ENCODE data around the gene CYBC1.

Gene CYBC1

DNA sequence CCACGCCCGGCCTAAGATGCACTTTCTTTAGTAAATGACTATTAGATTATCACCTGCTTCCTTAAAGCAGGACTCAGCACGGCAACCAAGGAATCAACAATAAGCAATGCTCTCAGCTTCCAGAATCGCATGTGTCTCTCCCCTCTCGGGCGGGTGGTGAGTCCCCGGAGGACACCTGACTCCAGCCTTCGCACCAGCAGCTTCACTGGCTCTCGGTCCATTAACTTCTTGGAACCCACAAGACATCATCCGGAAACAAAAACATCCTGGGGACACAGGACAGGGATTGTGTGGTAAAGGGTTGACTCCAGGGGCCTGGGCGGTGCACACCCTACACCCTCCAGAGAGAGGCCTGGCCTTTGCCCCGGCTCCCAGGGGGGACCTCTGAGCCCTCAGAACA, 56.3 kb downstream of the CYBC1 start:
- Histone ChIP-seq H2AFZ (ENCODE audit: low read length) (no peak overlapping the region), H4K20me1 (ENCODE audit: insufficient read depth, low read length, poor library complexity, severe bottlenecking) (no peaks in the 10 kb centered on the region), H3K9me2 (replicated peaks; ENCODE audit: low read depth, low read length) (no peaks in the 10 kb centered on the region), H3K36me3 (ENCODE audit: insufficient read depth, low read length) (peaks cover 5% of the 10 kb centered on the region; the same call in 1 of the 2 replicates), H3K9ac (ENCODE audit: low read depth, low read length, poor library complexity, severe bottlenecking) (no peak overlapping the region), H3K4me1 (ENCODE audit: insufficient read depth, low read length, poor library complexity, severe bottlenecking) (peaks cover 4% of the 10 kb centered on the region), H3K27me3 (ENCODE audit: insufficient read depth, low read length, poor library complexity, severe bottlenecking) (no peaks in the 10 kb centered on the region), H3K9me3 (ENCODE audit: insufficient read depth, low read depth, low read length) (no peaks in the 10 kb centered on the region), H3K4me3 (ENCODE audit: low read length, poor library complexity, severe bottlenecking) (no peak overlapping the region), H3F3A (ENCODE audit: low read depth) (0 out of 2 replicates have a peak, but pooled peaks cover 3% of the 10 kb centered on the region), H3K4me2 (ENCODE audit: low read depth, low read length, poor library complexity, severe bottlenecking) (no peak overlapping the region), H3K79me2 (ENCODE audit: insufficient read depth, low read length) (no peaks in the 10 kb centered on the region)
- TF ChIP-seq, protein P1, sequence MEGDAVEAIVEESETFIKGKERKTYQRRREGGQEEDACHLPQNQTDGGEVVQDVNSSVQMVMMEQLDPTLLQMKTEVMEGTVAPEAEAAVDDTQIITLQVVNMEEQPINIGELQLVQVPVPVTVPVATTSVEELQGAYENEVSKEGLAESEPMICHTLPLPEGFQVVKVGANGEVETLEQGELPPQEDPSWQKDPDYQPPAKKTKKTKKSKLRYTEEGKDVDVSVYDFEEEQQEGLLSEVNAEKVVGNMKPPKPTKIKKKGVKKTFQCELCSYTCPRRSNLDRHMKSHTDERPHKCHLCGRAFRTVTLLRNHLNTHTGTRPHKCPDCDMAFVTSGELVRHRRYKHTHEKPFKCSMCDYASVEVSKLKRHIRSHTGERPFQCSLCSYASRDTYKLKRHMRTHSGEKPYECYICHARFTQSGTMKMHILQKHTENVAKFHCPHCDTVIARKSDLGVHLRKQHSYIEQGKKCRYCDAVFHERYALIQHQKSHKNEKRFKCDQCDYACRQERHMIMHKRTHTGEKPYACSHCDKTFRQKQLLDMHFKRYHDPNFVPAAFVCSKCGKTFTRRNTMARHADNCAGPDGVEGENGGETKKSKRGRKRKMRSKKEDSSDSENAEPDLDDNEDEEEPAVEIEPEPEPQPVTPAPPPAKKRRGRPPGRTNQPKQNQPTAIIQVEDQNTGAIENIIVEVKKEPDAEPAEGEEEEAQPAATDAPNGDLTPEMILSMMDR (conservative IDR thresholded peaks at IDR 0.05; ENCODE audit: low read length) = no peak
- TF ChIP-seq EZH2phosphoT487 (IDR thresholded peaks at IDR 0.05; ENCODE audit: borderline replicate concordance) = no peak

DNA sequence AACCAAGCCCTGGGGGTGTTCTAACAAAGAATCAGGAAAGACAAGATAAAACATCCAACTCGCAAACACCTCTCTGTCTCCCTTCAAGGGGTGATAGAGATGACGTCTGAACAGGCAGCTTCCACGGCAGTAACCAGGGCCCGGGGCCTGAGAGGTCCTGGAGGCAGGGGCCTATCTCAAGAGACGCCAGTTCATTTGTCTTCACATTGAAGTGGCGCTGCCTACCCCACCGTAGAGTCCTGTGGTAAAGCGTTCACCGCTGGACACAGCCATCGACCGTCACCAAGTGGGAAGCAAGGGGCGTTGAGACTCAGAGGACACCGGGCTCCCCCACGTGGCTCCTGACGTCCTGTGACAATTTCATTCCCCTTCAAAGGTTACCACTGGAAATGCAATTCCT, 57.6 kb downstream of the CYBC1 start:
- Histone ChIP-seq H3K9me3 (ENCODE audit: insufficient read depth, low read depth, low read length) (no peaks in the 10 kb centered on the region), H3K79me2 (ENCODE audit: insufficient read depth, low read length) (no peaks in the 10 kb centered on the region), H3K9me2 (replicated peaks; ENCODE audit: low read depth, low read length) (no peaks in the 10 kb centered on the region), H3K27me3 (ENCODE audit: insufficient read depth, low read length, poor library complexity, severe bottlenecking) (no peaks in the 10 kb centered on the region), H3K4me3 (ENCODE audit: low read length, poor library complexity, severe bottlenecking) (no peak overlapping the region), H2AFZ (ENCODE audit: low read length) (no peak overlapping the region), H3K9ac (ENCODE audit: low read depth, low read length, poor library complexity, severe bottlenecking) (no peak overlapping the region), H3K36me3 (ENCODE audit: insufficient read depth, low read length) (peaks cover 5% of the 10 kb centered on the region; the same call in 1 of the 2 replicates), H3F3A (ENCODE audit: low read depth) (no peaks in the 10 kb centered on the region), H4K20me1 (ENCODE audit: insufficient read depth, low read length, poor library complexity, severe bottlenecking) (no peaks in the 10 kb centered on the region), H3K4me2 (ENCODE audit: low read depth, low read length, poor library complexity, severe bottlenecking) (no peak overlapping the region), H3K4me1 (ENCODE audit: insufficient read depth, low read length, poor library complexity, severe bottlenecking) (no peaks in the 10 kb centered on the region)
- TF ChIP-seq, protein P1 (conservative IDR thresholded peaks at IDR 0.05; ENCODE audit: low read length) = no peak
- TF ChIP-seq EZH2phosphoT487 (IDR thresholded peaks at IDR 0.05; ENCODE audit: borderline replicate concordance) = no peak
